HepG2 (cell line): ENCODE measurements around the gene ARHGEF10L. TPM values are rescaled to one million over a fixed set of nuclear protein-coding genes. Genes with fewer than 3 reads are reported as not detected.

ENCODE experiments used
- ATAC-seq: fragments of 200-7000 bp; cut with Tn5 transposase; 3 replicates; pipeline ENCODE4 v1.9.1; 2020; ENCODE audit warnings: mild to moderate bottlenecking, moderate library complexity
- BruUV-seq: library from RNA; stranded (reverse); fragments of 400-500 nt; replicated peaks from 2 replicates; lab custom pipeline; 2021; lab: Mats Ljungman, UMichigan
- CTCF ChIA-PET: fragments of 300-600 bp; formaldehyde crosslinking; extraction: SDS; loops from one replicate; lab custom pipeline; 2021; ENCODE audit warnings: low total read pairs, inconsistent platforms, low intra/inter-chr PET ratio; lab: Yijun Ruan, JAX
- POLR2A ChIA-PET: fragments of 350-600 bp; sonication (Branson Sonifier 250); formaldehyde crosslinking; loops from one replicate; lab custom pipeline; 2020; ENCODE audit warnings: antibody characterized with exemption, inconsistent platforms; lab: Yijun Ruan, JAX
- DNase-seq: peaks from one replicate; pipeline ENCODE4 v3.0.0-alpha.2; 2015; ENCODE audit warnings: low spot score
- FAIRE-seq: peaks from 3 replicates; lab custom pipeline; 2011; peaks lifted over from hg19 to GRCh38; lab: Jason Lieb, UNC
- H2AFZ ChIP-seq: one replicate; pipeline ENCODE4 v1.6.1; 2011; ENCODE audit warnings: low read length, inconsistent platforms
- H3K27ac ChIP-seq: fragments of 300-600 bp; 3 replicates; pipeline ENCODE4 v1.8.0; 2011; ENCODE audit warnings: mixed run types, mild to moderate bottlenecking, mixed read lengths, low read length, inconsistent platforms; ENCODE audit not compliant: insufficient read depth; ENCODE audit errors: extremely low read length
- H3K27me3 ChIP-seq, 2 experiments: fragments of 200-600 bp in 1 of 2; 2 replicates in 1 of 2; 3 replicates in 1 of 2; pipeline versions ENCODE4 v1.6.0 to v1.8.0; 2011; ENCODE audit warnings: low read length in 2 of 2, mild to moderate bottlenecking in 2 of 2, moderate library complexity in 2 of 2, inconsistent platforms in 1 of 2; ENCODE audit not compliant: insufficient read depth in 2 of 2, control insufficient read depth in 1 of 2
- H3K36me3 ChIP-seq, 2 experiments: fragments of 200-600 bp in 1 of 2; replicated peaks in 1 of 2; 2 replicates in 1 of 2; 3 replicates in 1 of 2; pipeline versions ENCODE4 v1.5.1 to v1.8.0; 2011; ENCODE audit warnings: low read length in 2 of 2, inconsistent platforms in 1 of 2; ENCODE audit not compliant: insufficient read depth in 2 of 2, control insufficient read depth in 1 of 2
- H3K4me1 ChIP-seq: 2 replicates; pipeline ENCODE4 v1.5.1; 2012; ENCODE audit warnings: low read length, inconsistent platforms; ENCODE audit not compliant: insufficient read depth
- H3K4me2 ChIP-seq: 2 replicates; pipeline ENCODE4 v1.6.0; 2011; ENCODE audit warnings: low read depth, low read length, inconsistent platforms
- H3K4me3 ChIP-seq, 3 experiments: fragments of 200-600 bp in 1 of 3; sonication (generic), shearing (Covaris generic) in 1 of 3; replicated peaks in 1 of 3; 2 replicates each; pipeline ENCODE4 v1.5.1; 2011 to 2016; ENCODE audit warnings: low read length in 3 of 3, inconsistent platforms in 2 of 3, low read depth in 2 of 3, mild to moderate bottlenecking in 2 of 3, control low read depth in 1 of 3, mixed read lengths in 1 of 3; ENCODE audit not compliant: insufficient read depth in 1 of 3
- H3K79me2 ChIP-seq: one replicate; pipeline ENCODE4 v1.6.1; 2011; ENCODE audit warnings: low read length, inconsistent platforms; ENCODE audit not compliant: insufficient read depth
- H3K9ac ChIP-seq: 2 replicates; pipeline ENCODE4 v1.6.0; 2011; ENCODE audit warnings: mild to moderate bottlenecking, low read depth, low read length, inconsistent platforms; ENCODE audit not compliant: insufficient read depth
- H3K9me3 ChIP-seq: 2 replicates; pipeline ENCODE4 v1.5.1; 2012; ENCODE audit warnings: mild to moderate bottlenecking, low read length
- H4K20me1 ChIP-seq: 2 replicates; pipeline ENCODE4 v1.6.0; 2011; ENCODE audit warnings: inconsistent platforms, mild to moderate bottlenecking, low read length, moderate library complexity; ENCODE audit not compliant: insufficient read depth
- CSRNP1 ChIP-seq: sonication (generic); formaldehyde crosslinking; IDR thresholded peaks from 2 replicates; pipeline ENCODE4 v1.8.1; 2023; ENCODE audit warnings: mild to moderate bottlenecking, missing genetic modification reagents
- EHMT2 ChIP-seq: fragments of 200-600 bp; sonication (generic); IDR thresholded peaks from 2 replicates; pipeline ENCODE4 v1.7.0; 2017; ENCODE audit warnings: antibody characterized with exemption, low read depth, low read length, borderline replicate concordance
- KDM4B ChIP-seq: sonication (generic); formaldehyde crosslinking; IDR thresholded peaks from 2 replicates; pipeline ENCODE4 v1.4.0; 2020; ENCODE audit warnings: missing genetic modification reagents
- MXI1 ChIP-seq: IDR thresholded peaks from 3 replicates; pipeline ENCODE4 v1.6.1; 2012; ENCODE audit warnings: low read depth, low read length, inconsistent platforms, borderline replicate concordance
- NCOA5 ChIP-seq: sonication (generic); formaldehyde crosslinking; IDR thresholded peaks from 2 replicates; pipeline ENCODE4 v1.4.0; 2020; ENCODE audit warnings: missing genetic modification reagents
- NONO ChIP-seq, 2 experiments: fragments of 450-650 bp in 1 of 2; sonication (generic) in 1 of 2; formaldehyde crosslinking in 1 of 2; IDR thresholded peaks in 1 of 2; conservative IDR thresholded peaks in 1 of 2; 2 replicates each; pipeline versions ENCODE4 v1.6.1 to v1.8.0; 2017 to 2022; ENCODE audit warnings: mild to moderate bottlenecking in 1 of 2, missing genetic modification reagents in 1 of 2, moderate library complexity in 1 of 2
- RFXANK ChIP-seq: IDR thresholded peaks from 2 replicates; pipeline ENCODE4 v1.6.1; 2016
- SATB2 ChIP-seq: sonication (generic); formaldehyde crosslinking; IDR thresholded peaks from 2 replicates; pipeline ENCODE4 v1.5.0; 2020; ENCODE audit warnings: missing genetic modification reagents
- SIN3A ChIP-seq: IDR thresholded peaks from 2 replicates; pipeline ENCODE4 v1.6.1; 2011; ENCODE audit warnings: low read depth, mild to moderate bottlenecking, control low read depth, low read length, borderline replicate concordance
- TEAD3 ChIP-seq: optimal IDR thresholded peaks from 2 replicates; pipeline ENCODE3; 2016; ENCODE audit warnings: borderline replicate concordance
- TEF ChIP-seq: sonication (generic); formaldehyde crosslinking; IDR thresholded peaks from 2 replicates; pipeline ENCODE4 v1.5.0; 2020; ENCODE audit warnings: missing genetic modification reagents
- ZBTB37 ChIP-seq: sonication (generic); formaldehyde crosslinking; IDR thresholded peaks from 2 replicates; pipeline ENCODE4 v1.4.0; 2020; ENCODE audit warnings: mild to moderate bottlenecking, missing genetic modification reagents
- WGBS: methylation state at CpG from one replicate; pipeline ENCODE4 v1.1.6; 2017; ENCODE audit warnings: low lambda C conversion rate; 5-methylcytosine and 5-hydroxymethylcytosine counted together
- in situ Hi-C: cut with HindIII; loops from 2 replicates; pipeline ENCODE4 v1.10.0; 2017; ENCODE audit warnings: low pct_unique_long_range_greater_than_20kb; ENCODE audit not compliant: extremely low pct_ligation_motif_present
- intact Hi-C: fragments of 100-400 bp; cut with micrococcal nuclease; formaldehyde crosslinking; loops from one replicate; pipeline ENCODE4 v1.10.0; 2022; ENCODE audit not compliant: unreplicated experiment
- polyA plus RNA-seq, 8 experiments: library from polyadenylated mRNA; depleted of rRNA in 3 of 8; stranded (reverse) in 7 of 8; unstranded in 1 of 8; fragments of >200 nt; fragmentation: Illumina TruSeq in 4 of 8; extraction: Trizol in 4 of 8; gene quantifications; 2 replicates each; pipeline versions ENCODE4 v1.2.1 to v1.2.3, GENCODE V29; 2011 to 2016; ENCODE audit warnings: low read depth in 4 of 8, missing spikeins in 1 of 8, mixed read lengths in 1 of 8; ENCODE audit not compliant: insufficient read depth in 1 of 8
- total RNA-seq, 5 experiments: library from RNA; depleted of rRNA; stranded (reverse); fragments of >200 nt; fragmentation: Illumina TruSeq; extraction: Trizol; gene quantifications; 2 replicates each; pipeline ENCODE4 v1.2.3, GENCODE V29; 2016; ENCODE audit warnings: low read depth in 1 of 5
- TF ChIP-seq, protein P1 (sequence below): sonication (generic); formaldehyde crosslinking; IDR thresholded peaks from 2 replicates; pipeline ENCODE4 v1.8.1; 2022; ENCODE audit warnings: low read depth, mild to moderate bottlenecking, missing genetic modification reagents

Gene ARHGEF10L
- total and polyA plus RNA-seq, 2 of the 13 experiments (the other 11 are each of a cell fraction or from before 2014, with no cell fraction given) = 46.5 to 78.3 TPM

- FAIRE-seq (no peak), ATAC-seq (no peak), DNase-seq (no peak)
- in situ Hi-C loops (no loop called here), intact Hi-C loops (no loop called here)
- Histone ChIP-seq H3K4me2 (no peak overlapping the region), H3K27ac (no peak overlapping the region), H3K36me3 (no peaks in the 10 kb centered on the region), H3K79me2 (no peaks in the 10 kb centered on the region), H4K20me1 (0 out of 2 replicates have a peak, but pooled peaks cover 3% of the 10 kb centered on the region), H3K4me3 (no peak overlapping the region), H3K9me3 (no peaks in the 10 kb centered on the region), H3K9ac (no peak overlapping the region), H3K4me1 (no peaks in the 10 kb centered on the region), H3K27me3 (peaks cover 1 to 50% of the 10 kb centered on the region in 2 experiments; a peak in 4 of 5 replicates), H2AFZ (no peak overlapping the region)
- ChIA-PET POLR2A (no interaction called here), CTCF (no interaction called here)
- no TSS peak for BruUV-seq
- TF ChIP-seq TEAD3 (CRISPR knock-in tag) = no peak
- TF ChIP-seq SIN3A = no peak
- TF ChIP-seq MXI1 = no peak
Observed at GRCh38 chr1:17711577-17711910, 172.0 kb downstream of the ARHGEF10L start.

- no peak overlapping the region for H3K4me3 ChIP-seq
- ATAC-seq (no peak), DNase-seq (no peak), FAIRE-seq (no peak)
- H3K9ac ChIP-seq = no peak overlapping the region
- ChIA-PET POLR2A (no interaction called here), CTCF (no interaction called here)
- intact Hi-C loops = no loop called here
- no peaks in the 10 kb centered on the region for H3K36me3 ChIP-seq
- no peak overlapping the region for H2AFZ ChIP-seq
- no peak overlapping the region for H3K4me2 ChIP-seq
- BruUV-seq = no TSS peak
- WGBS = 51% methylated on average over 5 of the region's 5 CpGs
- H3K9me3 ChIP-seq = no peaks in the 10 kb centered on the region
- no peaks in the 10 kb centered on the region for H3K4me1 ChIP-seq
- peaks cover 1 to 46% of the 10 kb centered on the region in 2 experiments; a peak in 4 of 5 replicates for H3K27me3 ChIP-seq
- no peaks in the 10 kb centered on the region for H3K79me2 ChIP-seq
- H3K27ac ChIP-seq = no peak overlapping the region
- in situ Hi-C loops = no loop called here
- 0 out of 2 replicates have a peak, but pooled peaks cover 3% of the 10 kb centered on the region for H4K20me1 ChIP-seq
- no peak for TF ChIP-seq SATB2 (CRISPR knock-in tag)
- TF ChIP-seq NCOA5 (CRISPR knock-in tag) = no peak
- TF ChIP-seq ZBTB37 (CRISPR knock-in tag) = no peak
- no peak for TF ChIP-seq CSRNP1 (CRISPR knock-in tag)
- TF ChIP-seq TEF (CRISPR knock-in tag) = no peak
- TF ChIP-seq NONO (IDR thresholded peaks at IDR 0.05) = no peak
- no peak for TF ChIP-seq NONO (CRISPR knock-in tag; conservative IDR thresholded peaks at IDR 0.05)
- TF ChIP-seq EHMT2 = no peak
- TF ChIP-seq KDM4B (CRISPR knock-in tag) = no peak
- TF ChIP-seq RFXANK (CRISPR knock-in tag) = no peak
- TF ChIP-seq, protein P1, sequence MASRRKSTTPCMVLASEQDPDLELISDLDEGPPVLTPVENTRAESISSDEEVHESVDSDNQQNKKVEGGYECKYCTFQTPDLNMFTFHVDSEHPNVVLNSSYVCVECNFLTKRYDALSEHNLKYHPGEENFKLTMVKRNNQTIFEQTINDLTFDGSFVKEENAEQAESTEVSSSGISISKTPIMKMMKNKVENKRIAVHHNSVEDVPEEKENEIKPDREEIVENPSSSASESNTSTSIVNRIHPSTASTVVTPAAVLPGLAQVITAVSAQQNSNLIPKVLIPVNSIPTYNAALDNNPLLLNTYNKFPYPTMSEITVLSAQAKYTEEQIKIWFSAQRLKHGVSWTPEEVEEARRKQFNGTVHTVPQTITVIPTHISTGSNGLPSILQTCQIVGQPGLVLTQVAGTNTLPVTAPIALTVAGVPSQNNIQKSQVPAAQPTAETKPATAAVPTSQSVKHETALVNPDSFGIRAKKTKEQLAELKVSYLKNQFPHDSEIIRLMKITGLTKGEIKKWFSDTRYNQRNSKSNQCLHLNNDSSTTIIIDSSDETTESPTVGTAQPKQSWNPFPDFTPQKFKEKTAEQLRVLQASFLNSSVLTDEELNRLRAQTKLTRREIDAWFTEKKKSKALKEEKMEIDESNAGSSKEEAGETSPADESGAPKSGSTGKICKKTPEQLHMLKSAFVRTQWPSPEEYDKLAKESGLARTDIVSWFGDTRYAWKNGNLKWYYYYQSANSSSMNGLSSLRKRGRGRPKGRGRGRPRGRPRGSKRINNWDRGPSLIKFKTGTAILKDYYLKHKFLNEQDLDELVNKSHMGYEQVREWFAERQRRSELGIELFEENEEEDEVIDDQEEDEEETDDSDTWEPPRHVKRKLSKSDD = no peak
Observed at GRCh38 chr1:17711941-17712340, 172.4 kb downstream of the ARHGEF10L start.
